NCI-H1436 treated with DMSO at 0.1 percent for 48 hours (cell line): ENCODE results near the gene STARD3.

ENCODE experiments used
- DNase-seq: peaks from one replicate; lab custom pipeline; 2025; lab: John Stamatoyannopoulos, UW

Gene STARD3

GRCh38 chr17:39660397-39661385 is 23.7 kb downstream of the STARD3 start:
- no peak for DNase-seq

- no peak for DNase-seq
These were observed 25.0 kb downstream of the STARD3 start for GRCh38 chr17:39661744-39662541.

- DNase-seq = no peak
These were observed 25.8 kb downstream of the STARD3 start for GRCh38 chr17:39662551-39663339.

GRCh38 chr17:39663340-39663687 is 26.4 kb downstream of the STARD3 start:
- no peak for DNase-seq

- DNase-seq = no peak
These were observed 27.0 kb downstream of the STARD3 start for GRCh38 chr17:39663688-39664580.

- no peak for DNase-seq
These were observed 27.9 kb downstream of the STARD3 start, which contains the start of gene TCAP for GRCh38 chr17:39664581-39665561. TSS of gene TCAP (plus strand) at chr17:39665349. CDS start at chr17:39665360, 11 bp downstream.

- DNase-seq = no peak
These were observed 28.8 kb downstream of the STARD3 start for GRCh38 chr17:39665642-39666224.

- no peak for DNase-seq
These were observed 29.3 kb downstream of the STARD3 start for GRCh38 chr17:39666231-39666600.

GRCh38 chr17:39666601-39667261 is 29.8 kb downstream of the STARD3 start:
- no peak for DNase-seq

- DNase-seq = no peak
These were observed 30.5 kb downstream of the STARD3 start for GRCh38 chr17:39667262-39667944.

GRCh38 chr17:39667945-39668924 is 31.3 kb downstream of the STARD3 start, which contains the start of gene PNMT:
TSS of gene PNMT (plus strand) at chr17:39668453. CDS start at chr17:39668476, 23 bp downstream.
- no peak for DNase-seq

- no peak for DNase-seq
These were observed 33.2 kb downstream of the STARD3 start for GRCh38 chr17:39669897-39670735.

GRCh38 chr17:39670746-39671145 is 33.8 kb downstream of the STARD3 start:
- no peak for DNase-seq

- DNase-seq = no peak
These were observed 34.9 kb downstream of the STARD3 start for GRCh38 chr17:39671651-39672521.
